Neural cell (in vitro differentiated cells): ENCODE measurements around the gene SYT13. TPM values are rescaled to one million over a fixed set of nuclear protein-coding genes. Genes with fewer than 3 reads are reported as not detected.
"Not testable (repeated sequence)": the region's sequence is repeated elsewhere in the genome, so short reads cannot be mapped to it uniquely, and the experiment has no call there.

Experiments
- H2AFZ ChIP-seq: fragments of 200-600, 300-800 bp; sonication (generic), shearing (Covaris generic); 2 replicates; pipeline ENCODE4 v1.6.0; 2014; ENCODE audit warnings: low read depth, mild to moderate bottlenecking, antibody characterized with exemption, low read length, moderate library complexity
- H3F3A ChIP-seq: fragments of 200-600 bp; shearing (Covaris generic); 2 replicates; pipeline ENCODE4 v1.6.1; 2016; ENCODE audit warnings: mild to moderate bottlenecking, moderate library complexity, mixed read lengths, antibody characterized with exemption, low read length; ENCODE audit not compliant: insufficient read depth, poor library complexity, severe bottlenecking
- H3K27ac ChIP-seq: fragments of 200-600, 300-800 bp; sonication (generic), shearing (Covaris generic); 2 replicates; pipeline ENCODE4 v1.5.1; 2014; ENCODE audit warnings: mild to moderate bottlenecking, low read length, moderate library complexity
- H3K27me3 ChIP-seq: fragments of 300-800, 200-600 bp; sonication (generic), shearing (Covaris generic); 2 replicates; pipeline ENCODE4 v1.6.0; 2014; ENCODE audit warnings: mild to moderate bottlenecking, low read depth, low read length, moderate library complexity; ENCODE audit not compliant: insufficient read depth
- H3K36me3 ChIP-seq: fragments of 300-800, 200-600 bp; sonication (generic), shearing (Covaris generic); 2 replicates; pipeline ENCODE4 v1.5.1; 2014; ENCODE audit warnings: mild to moderate bottlenecking, antibody characterized with exemption, low read length, moderate library complexity; ENCODE audit not compliant: insufficient read depth
- H3K4me2 ChIP-seq: fragments of 300-800, 200-600 bp; sonication (generic), shearing (Covaris generic); 2 replicates; pipeline ENCODE4 v1.6.0; 2014; ENCODE audit warnings: mild to moderate bottlenecking, low read length
- H3K4me3 ChIP-seq: fragments of 300-800, 200-600 bp; sonication (generic), shearing (Covaris generic); 2 replicates; pipeline ENCODE4 v1.5.1; 2014; ENCODE audit warnings: mild to moderate bottlenecking, low read length, moderate library complexity
- H3K79me2 ChIP-seq: fragments of 200-600 bp; shearing (Covaris generic); replicated peaks from 2 replicates; pipeline ENCODE4 v1.6.0; 2014; ENCODE audit warnings: mild to moderate bottlenecking, low read length, moderate library complexity; ENCODE audit not compliant: insufficient read depth
- H3K9ac ChIP-seq: fragments of 300-800, 200-600 bp; sonication (generic), shearing (Covaris generic); 2 replicates; pipeline ENCODE4 v1.6.1; 2016; ENCODE audit warnings: mild to moderate bottlenecking, low read length, mixed read lengths
- H3K9me2 ChIP-seq: fragments of 200-600 bp; shearing (Covaris generic); 2 replicates; pipeline ENCODE4 v1.6.1; 2016; ENCODE audit warnings: mild to moderate bottlenecking, low read length, mixed read lengths; ENCODE audit not compliant: insufficient read depth
- H3K9me3 ChIP-seq: fragments of 200-600, 300-800 bp; sonication (generic), shearing (Covaris generic); 2 replicates; pipeline ENCODE4 v1.6.1; 2016; ENCODE audit warnings: mild to moderate bottlenecking, mixed run types, low read length, moderate library complexity, mixed read lengths
- H4K20me1 ChIP-seq: fragments of 200-600 bp; shearing (Covaris generic); 2 replicates; pipeline ENCODE4 v1.6.1; 2016; ENCODE audit warnings: mild to moderate bottlenecking, mixed run types; ENCODE audit not compliant: insufficient read depth
- EP300 ChIP-seq: fragments of 450-650 bp; conservative IDR thresholded peaks from 2 replicates; pipeline ENCODE4 v1.6.1; 2014; ENCODE audit warnings: antibody characterized with exemption, mild to moderate bottlenecking, moderate library complexity; ENCODE audit not compliant: poor library complexity, severe bottlenecking
- EZH2 ChIP-seq: fragments of 200-600, 300-800 bp; shearing (Covaris generic), sonication (generic); IDR thresholded peaks from 2 replicates; pipeline ENCODE4 v1.6.1; 2014; ENCODE audit warnings: antibody characterized with exemption, low read length, borderline replicate concordance, mild to moderate bottlenecking; ENCODE audit not compliant: insufficient read depth, poor library complexity, severe bottlenecking
- MXI1 ChIP-seq: fragments of 450-650 bp; conservative IDR thresholded peaks from 2 replicates; pipeline ENCODE4 v1.6.1; 2014; ENCODE audit warnings: antibody characterized with exemption, mild to moderate bottlenecking; ENCODE audit not compliant: poor library complexity, severe bottlenecking
- POLR2AphosphoS5 ChIP-seq: IDR thresholded peaks from 2 replicates; pipeline ENCODE4 v1.6.1; 2012
- RAD21 ChIP-seq: fragments of 450-650 bp; conservative IDR thresholded peaks from 2 replicates; pipeline ENCODE4 v1.6.1; 2014; ENCODE audit warnings: antibody characterized with exemption, mild to moderate bottlenecking, moderate library complexity
- SMC3 ChIP-seq: fragments of 450-650 bp; conservative IDR thresholded peaks from 2 replicates; pipeline ENCODE4 v1.6.1; 2014; ENCODE audit warnings: antibody characterized with exemption, mild to moderate bottlenecking, moderate library complexity; ENCODE audit not compliant: poor library complexity
- TAF1 ChIP-seq: IDR thresholded peaks from 2 replicates; pipeline ENCODE4 v1.6.1; 2012; ENCODE audit warnings: low read depth
- polyA plus RNA-seq: library from polyadenylated mRNA; depleted of rRNA; stranded (reverse); fragments of >200 nt; gene quantifications from 2 replicates; pipeline ENCODE4 v1.2.3, GENCODE V29; 2014
- TF ChIP-seq, protein P1 (sequence below): fragments of 450-650 bp; IDR thresholded peaks from 2 replicates; pipeline ENCODE4 v1.5.1; 2014; ENCODE audit warnings: antibody characterized with exemption, mild to moderate bottlenecking, moderate library complexity; ENCODE audit not compliant: poor library complexity, severe bottlenecking
- TF ChIP-seq, protein P2 (sequence below): IDR thresholded peaks from 2 replicates; pipeline ENCODE4 v1.6.1; 2012; ENCODE audit warnings: borderline replicate concordance

SYT13 gene
- polyA plus RNA-seq, 1 donor from 2014 or later = 60.8 TPM

DNA sequence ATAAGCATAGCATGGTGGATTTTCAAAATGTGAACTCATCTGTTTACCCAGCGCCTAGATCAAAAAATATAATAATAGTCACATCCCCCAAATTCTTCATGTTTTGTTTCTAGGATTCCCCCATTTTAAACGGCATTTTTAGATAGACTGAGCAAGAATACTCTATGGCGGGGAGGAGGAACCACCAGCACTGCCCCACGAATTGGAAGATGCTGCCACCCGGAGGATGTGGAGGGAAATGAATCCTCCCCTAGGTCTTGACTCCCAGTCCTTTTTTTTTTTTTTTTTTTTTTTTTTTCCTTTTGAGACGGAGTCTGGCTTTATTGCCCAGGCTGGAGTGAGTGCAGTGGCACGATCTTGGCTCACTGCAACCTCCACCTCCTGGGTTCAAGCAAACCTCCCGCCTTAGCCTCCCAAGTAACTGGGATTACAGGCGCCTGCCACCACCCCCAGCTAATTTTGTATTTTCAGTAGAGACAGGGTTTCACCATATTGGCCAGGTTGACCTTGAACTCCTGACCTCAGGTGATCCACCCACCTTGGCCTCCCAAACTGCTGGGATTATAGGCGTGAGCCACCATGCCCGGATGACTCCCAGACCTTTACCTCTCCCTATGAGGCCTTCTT is 7.5 kb upstream of the SYT13 start:
- H2AFZ ChIP-seq, H3K27ac ChIP-seq, H3K27me3 ChIP-seq, H3K36me3 ChIP-seq, H3F3A ChIP-seq, H3K79me2 ChIP-seq, H3K9ac ChIP-seq, H3K9me2 ChIP-seq, H4K20me1 ChIP-seq, H3K4me2 ChIP-seq, H3K4me3 ChIP-seq, H3K9me3 ChIP-seq: not testable (repeated sequence)
- TF ChIP-seq, protein P1, sequence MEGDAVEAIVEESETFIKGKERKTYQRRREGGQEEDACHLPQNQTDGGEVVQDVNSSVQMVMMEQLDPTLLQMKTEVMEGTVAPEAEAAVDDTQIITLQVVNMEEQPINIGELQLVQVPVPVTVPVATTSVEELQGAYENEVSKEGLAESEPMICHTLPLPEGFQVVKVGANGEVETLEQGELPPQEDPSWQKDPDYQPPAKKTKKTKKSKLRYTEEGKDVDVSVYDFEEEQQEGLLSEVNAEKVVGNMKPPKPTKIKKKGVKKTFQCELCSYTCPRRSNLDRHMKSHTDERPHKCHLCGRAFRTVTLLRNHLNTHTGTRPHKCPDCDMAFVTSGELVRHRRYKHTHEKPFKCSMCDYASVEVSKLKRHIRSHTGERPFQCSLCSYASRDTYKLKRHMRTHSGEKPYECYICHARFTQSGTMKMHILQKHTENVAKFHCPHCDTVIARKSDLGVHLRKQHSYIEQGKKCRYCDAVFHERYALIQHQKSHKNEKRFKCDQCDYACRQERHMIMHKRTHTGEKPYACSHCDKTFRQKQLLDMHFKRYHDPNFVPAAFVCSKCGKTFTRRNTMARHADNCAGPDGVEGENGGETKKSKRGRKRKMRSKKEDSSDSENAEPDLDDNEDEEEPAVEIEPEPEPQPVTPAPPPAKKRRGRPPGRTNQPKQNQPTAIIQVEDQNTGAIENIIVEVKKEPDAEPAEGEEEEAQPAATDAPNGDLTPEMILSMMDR = peak; percentile 73
- TF ChIP-seq SMC3 (peak; percentile 81), RAD21 (peak; percentile 78)

DNA sequence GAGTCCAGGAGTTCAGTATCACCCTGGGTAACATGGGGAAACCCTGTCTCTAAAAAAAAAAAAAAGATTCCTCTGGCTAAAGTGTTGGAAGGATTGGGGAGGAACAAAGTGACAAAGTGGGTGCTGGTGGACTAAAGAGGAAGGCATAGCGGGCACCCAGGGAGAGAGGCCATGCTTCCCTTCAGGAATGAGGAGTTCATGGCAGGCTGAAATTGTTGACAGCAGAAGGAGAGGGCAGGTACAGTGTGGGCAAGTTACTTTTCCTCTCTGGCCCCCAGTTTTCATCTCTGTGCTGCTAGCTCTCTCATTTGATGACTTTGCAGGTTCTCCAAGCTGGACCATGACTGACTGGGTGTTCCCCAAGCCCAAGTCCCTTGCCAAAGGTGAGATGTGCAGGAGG is 4.4 kb upstream of the SYT13 start:
- Histone ChIP-seq H3K4me2 (no peak overlapping the region), H3K9me3 (no peaks in the 10 kb centered on the region), H4K20me1 (no peaks in the 10 kb centered on the region), H3K9me2 (no peaks in the 10 kb centered on the region), H3F3A (peaks cover 4% of the 10 kb centered on the region), H3K27ac (no peak overlapping the region), H3K36me3 (no peaks in the 10 kb centered on the region), H3K27me3 (no peaks in the 10 kb centered on the region), H3K4me3 (no peak overlapping the region), H3K9ac (no peak overlapping the region), H3K79me2 (no peaks in the 10 kb centered on the region), H2AFZ (no peak overlapping the region)
- no peak for TF ChIP-seq POLR2AphosphoS5
- no peak for TF ChIP-seq EP300
- no peak for TF ChIP-seq TAF1
- TF ChIP-seq MXI1 = no peak
- TF ChIP-seq, protein P1 = no peak
- TF ChIP-seq RAD21 = no peak
- no peak for TF ChIP-seq EZH2
- TF ChIP-seq SMC3 = no peak
- TF ChIP-seq, protein P2, sequence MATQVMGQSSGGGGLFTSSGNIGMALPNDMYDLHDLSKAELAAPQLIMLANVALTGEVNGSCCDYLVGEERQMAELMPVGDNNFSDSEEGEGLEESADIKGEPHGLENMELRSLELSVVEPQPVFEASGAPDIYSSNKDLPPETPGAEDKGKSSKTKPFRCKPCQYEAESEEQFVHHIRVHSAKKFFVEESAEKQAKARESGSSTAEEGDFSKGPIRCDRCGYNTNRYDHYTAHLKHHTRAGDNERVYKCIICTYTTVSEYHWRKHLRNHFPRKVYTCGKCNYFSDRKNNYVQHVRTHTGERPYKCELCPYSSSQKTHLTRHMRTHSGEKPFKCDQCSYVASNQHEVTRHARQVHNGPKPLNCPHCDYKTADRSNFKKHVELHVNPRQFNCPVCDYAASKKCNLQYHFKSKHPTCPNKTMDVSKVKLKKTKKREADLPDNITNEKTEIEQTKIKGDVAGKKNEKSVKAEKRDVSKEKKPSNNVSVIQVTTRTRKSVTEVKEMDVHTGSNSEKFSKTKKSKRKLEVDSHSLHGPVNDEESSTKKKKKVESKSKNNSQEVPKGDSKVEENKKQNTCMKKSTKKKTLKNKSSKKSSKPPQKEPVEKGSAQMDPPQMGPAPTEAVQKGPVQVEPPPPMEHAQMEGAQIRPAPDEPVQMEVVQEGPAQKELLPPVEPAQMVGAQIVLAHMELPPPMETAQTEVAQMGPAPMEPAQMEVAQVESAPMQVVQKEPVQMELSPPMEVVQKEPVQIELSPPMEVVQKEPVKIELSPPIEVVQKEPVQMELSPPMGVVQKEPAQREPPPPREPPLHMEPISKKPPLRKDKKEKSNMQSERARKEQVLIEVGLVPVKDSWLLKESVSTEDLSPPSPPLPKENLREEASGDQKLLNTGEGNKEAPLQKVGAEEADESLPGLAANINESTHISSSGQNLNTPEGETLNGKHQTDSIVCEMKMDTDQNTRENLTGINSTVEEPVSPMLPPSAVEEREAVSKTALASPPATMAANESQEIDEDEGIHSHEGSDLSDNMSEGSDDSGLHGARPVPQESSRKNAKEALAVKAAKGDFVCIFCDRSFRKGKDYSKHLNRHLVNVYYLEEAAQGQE = no peak
